T47D (cell line): ENCODE measurements around the gene SKIDA1.

Experiments
- DNase-seq, 2 experiments: peaks; one replicate each; pipeline versions ENCODE4 v3.0.0 to v3.0.0-alpha.2; 2011 to 2012; ENCODE audit warnings: low read depth in 1 of 2, low spot score in 1 of 2
- JUND ChIP-seq: IDR thresholded peaks from 2 replicates; pipeline ENCODE4 v1.6.1; 2012; ENCODE audit warnings: low read depth
- in situ Hi-C: cut with HindIII; loops from 2 replicates; pipeline ENCODE4 v1.10.0; 2016; ENCODE audit warnings: low sequenced_read_pairs, low pct_unique_long_range_greater_than_20kb

The SKIDA1 gene

DNA sequence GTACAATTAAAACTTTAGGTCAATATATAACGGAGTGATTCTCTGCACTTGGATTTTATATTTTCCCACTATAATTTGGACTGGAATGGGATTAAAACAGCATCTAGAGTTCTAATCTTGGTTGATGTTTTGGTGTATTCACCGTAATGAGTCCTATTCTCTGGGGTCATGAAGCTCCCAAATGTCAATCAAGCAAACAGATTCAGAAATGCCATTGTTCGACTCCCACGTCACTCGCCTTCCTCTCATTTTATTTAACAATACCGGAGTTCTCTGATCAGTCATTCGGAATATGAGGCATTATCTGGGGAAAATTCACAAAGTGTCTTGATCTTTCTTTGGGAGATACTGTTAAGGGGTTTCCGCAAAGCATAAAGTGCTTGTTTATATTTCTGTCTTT is 26.5 kb downstream of the SKIDA1 start:
- TF ChIP-seq JUND: no peak
- no peak for DNase-seq
- in situ Hi-C loops: no loop called here

DNA sequence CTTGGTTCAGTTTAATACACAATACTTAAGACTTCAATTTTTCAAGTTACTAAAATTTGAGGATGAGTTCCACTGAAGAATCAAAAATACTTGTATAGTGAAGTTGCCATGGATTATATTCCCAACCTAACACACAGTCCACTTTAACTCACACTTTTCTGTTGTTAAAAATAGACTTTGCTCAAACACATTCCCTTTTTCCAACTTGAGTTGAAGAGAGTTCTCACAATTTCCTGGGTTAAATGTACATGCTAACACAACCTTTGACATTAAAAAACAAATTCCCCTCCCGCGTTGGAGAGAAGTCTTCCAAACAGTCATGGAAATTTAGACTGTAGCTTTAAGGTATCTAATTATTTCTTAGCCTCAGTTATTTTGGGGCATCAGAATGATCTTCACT is 27.1 kb downstream of the SKIDA1 start:
- no peak for DNase-seq
- in situ Hi-C loops: no loop called here
- TF ChIP-seq JUND: no peak

- peak; percentile 91 to 94 for DNase-seq
- in situ Hi-C loops: no loop called here
Observed at GRCh38 chr10:21497177-21497807, 28.2 kb downstream of the SKIDA1 start.

DNA sequence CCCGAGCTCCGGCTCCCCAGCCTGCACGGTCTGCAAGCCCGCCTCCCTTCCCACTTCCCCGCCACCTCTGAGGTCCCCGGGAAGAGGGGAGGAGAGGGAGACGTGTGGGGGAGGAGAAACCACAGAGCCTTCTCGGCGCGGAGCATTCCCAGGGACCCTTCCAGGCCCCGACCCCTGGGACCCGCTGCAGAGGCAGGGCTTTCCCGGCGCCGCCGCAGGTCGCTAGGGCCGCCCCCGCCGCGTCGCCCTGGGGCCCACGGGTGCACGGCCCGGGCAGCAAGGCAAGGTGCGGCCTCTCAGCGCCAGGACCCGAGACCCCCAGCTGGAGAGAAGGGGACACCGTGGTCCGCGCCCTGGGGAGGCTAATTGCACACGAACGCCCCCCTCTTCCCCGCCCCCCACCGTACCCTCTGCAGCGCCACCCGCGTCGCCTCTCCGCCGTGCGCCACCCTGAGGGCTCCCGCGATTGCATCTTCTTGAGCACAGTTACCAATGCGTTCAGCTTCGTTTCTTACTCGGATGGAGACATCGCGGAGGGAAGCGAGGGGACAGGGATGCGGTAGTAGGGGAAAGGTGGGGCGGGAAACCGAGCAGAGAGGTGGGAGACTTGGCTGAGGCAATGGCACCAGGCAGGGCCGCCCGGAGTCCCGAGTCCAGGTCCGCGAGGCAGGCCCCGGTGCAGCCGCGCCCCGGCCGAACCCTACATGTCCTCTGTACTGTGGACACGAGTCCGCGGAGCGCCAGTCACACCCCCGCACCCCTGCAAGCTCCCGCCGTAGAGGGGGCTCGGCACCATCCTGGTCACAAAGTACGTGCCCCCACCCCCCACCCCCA is 28.9 kb downstream of the SKIDA1 start:
- in situ Hi-C loops: no loop called here
- peak in 1 of 2 experiments; percentile 59 for DNase-seq
- no peak for TF ChIP-seq JUND

More at GRCh38 chr10:21497177-21497807, 28.2 kb downstream of the SKIDA1 start:
- TF ChIP-seq JUND: no peak

- DNase-seq: peak; percentile 82
- in situ Hi-C loops: no loop called here
- no peak for TF ChIP-seq JUND
Observed at GRCh38 chr10:21495752-21496342, 29.6 kb downstream of the SKIDA1 start.

- no peak for TF ChIP-seq JUND
- in situ Hi-C loops: no loop called here
- DNase-seq: no peak
Observed at GRCh38 chr10:21495002-21495751, 30.3 kb downstream of the SKIDA1 start.

GRCh38 chr10:21494191-21495001 is 31.1 kb downstream of the SKIDA1 start:
- peak in 1 of 2 experiments; percentile 14 for DNase-seq
- no peak for TF ChIP-seq JUND
- in situ Hi-C loops: no loop called here

GRCh38 chr10:21493784-21494183 is 31.7 kb downstream of the SKIDA1 start:
- no peak for TF ChIP-seq JUND
- DNase-seq: no peak
- in situ Hi-C loops: no loop called here

GRCh38 chr10:21492421-21492820 is 33.1 kb downstream of the SKIDA1 start:
- no peak for TF ChIP-seq JUND
- in situ Hi-C loops: no loop called here
- DNase-seq: no peak

GRCh38 chr10:21490711-21491105 is 34.8 kb downstream of the SKIDA1 start:
- in situ Hi-C loops: no loop called here
- DNase-seq: no peak
- no peak for TF ChIP-seq JUND

DNA sequence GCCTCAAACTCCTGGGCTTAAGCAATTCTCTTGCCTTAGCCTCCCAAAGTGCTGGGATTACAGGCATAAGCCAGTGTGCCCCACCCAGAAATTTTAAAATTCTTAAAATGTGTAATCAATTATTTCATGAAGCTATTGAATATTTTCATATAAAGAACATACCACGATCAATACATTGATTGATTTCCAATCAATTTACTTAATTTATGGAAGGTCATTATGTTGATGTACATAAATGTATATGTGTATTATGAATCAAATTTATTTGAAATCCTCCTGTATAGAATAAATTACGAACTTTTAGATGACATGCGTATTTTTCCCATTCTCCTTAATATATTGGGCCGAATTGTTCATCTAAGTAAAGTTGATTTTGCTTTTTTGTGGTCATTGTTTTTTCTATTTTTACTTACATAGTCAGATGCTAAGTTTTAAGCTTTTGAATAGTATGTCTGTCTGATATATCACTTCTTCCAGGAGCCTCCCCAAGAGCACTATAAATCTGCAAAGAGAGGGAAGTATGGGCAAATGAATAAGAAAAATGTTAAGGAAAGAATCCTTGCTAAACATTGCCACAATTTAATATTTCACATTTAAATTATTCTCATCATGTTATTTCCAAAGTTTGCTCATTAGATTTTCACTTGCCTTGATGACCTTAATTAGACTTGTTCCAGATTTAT is 35.3 kb downstream of the SKIDA1 start:
- TF ChIP-seq JUND: no peak
- DNase-seq: no peak
- in situ Hi-C loops: no loop called here

- in situ Hi-C loops: no loop called here
- no peak for TF ChIP-seq JUND
- no peak for DNase-seq
Observed at GRCh38 chr10:21488957-21489446, 36.5 kb downstream of the SKIDA1 start.
